Measurements from ENCODE around the gene METTL9.

METTL9 gene

DNA sequence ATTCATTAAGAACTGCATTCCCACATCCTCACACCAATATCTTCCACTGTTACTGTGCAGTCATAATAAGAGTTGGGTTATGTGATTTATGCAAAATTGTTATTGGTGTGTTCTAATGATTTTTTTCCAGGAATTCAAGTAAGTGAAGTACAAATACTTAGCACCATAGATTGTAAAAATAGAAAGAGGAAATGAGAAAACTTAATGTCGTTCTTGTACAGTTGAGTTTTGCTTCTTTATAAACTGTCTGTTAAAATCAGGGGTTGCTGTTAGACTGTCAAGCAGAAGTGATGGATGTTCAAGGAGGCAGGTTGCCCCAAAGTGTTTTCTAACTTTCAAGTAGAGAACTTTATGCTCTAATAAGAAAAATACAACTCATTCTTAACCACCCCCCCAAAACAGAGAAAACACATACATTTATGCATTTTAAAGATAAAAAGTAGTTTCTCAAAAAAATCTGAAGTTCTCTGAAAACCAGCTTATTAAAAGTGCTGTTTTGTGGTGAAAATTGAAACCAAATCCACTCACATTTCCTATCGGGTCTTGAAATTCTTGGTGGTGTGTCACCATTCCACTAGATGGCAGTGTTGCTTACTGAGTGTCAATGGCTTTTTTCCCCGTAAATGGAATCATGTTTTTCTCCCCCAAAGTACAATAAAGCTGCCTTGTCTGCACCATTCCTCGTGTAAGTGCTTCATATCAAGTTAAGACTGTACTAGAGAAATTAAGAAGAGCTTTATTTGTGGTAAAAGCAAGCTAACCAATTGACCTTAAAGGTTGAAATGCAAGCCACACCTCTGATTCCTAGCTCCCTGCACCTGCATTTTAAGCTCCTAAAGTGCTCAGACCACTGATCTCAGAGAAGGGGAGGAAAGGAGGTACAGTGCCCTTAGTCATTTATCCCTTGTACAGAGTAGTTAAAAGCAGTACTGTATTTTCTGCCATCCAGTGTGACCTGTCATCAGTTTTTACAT is 57.7 kb downstream of the METTL9 start:
- Histone ChIP-seq H2BK5ac (ENCODE audit: low read length) (no peak overlapping the region), H4K5ac (ENCODE audit: low read length) (no peak overlapping the region), H3K36me3 (ENCODE audit: control insufficient read depth, insufficient read depth, low read length) (no peaks in the 10 kb centered on the region), H3K79me1 (ENCODE audit: low read length) (no peaks in the 10 kb centered on the region), H3K27me3 (ENCODE audit: insufficient read depth, low read length, poor library complexity) (no peaks in the 10 kb centered on the region), H3K4ac (ENCODE audit: low read depth, low read length) (no peak overlapping the region), H4K8ac (ENCODE audit: low read depth, low read length) (no peak overlapping the region), H2AK5ac (ENCODE audit: low read length) (no peak overlapping the region), H3K23ac (ENCODE audit: low read length) (no peak overlapping the region), H3K79me2 (ENCODE audit: control insufficient read depth, insufficient read depth, low read length) (no peaks in the 10 kb centered on the region), H3K18ac (ENCODE audit: low read length) (no peak overlapping the region), H3K27ac (ENCODE audit: low read depth, low read length) (no peak overlapping the region), H3K4me2 (ENCODE audit: low read length) (no peak overlapping the region), H3K4me3 (ENCODE audit: low read length) (no peak overlapping the region), H3K56ac (ENCODE audit: low read length) (no peak overlapping the region), H2BK120ac (ENCODE audit: low read depth, low read length) (no peak overlapping the region), H2BK15ac (replicated peaks; ENCODE audit: low read depth) (no peak overlapping the region), H3K4me1 (ENCODE audit: control insufficient read depth, low read depth, low read length) (no peaks in the 10 kb centered on the region), H3K9ac (ENCODE audit: low read length) (no peak overlapping the region)
- WGBS (ENCODE audit: extremely low coverage, insufficient coverage, low lambda C conversion rate): no CpG with 5 or more reads among the region's 4 CpGs
- DNase-seq: peak; percentile 57

DNA sequence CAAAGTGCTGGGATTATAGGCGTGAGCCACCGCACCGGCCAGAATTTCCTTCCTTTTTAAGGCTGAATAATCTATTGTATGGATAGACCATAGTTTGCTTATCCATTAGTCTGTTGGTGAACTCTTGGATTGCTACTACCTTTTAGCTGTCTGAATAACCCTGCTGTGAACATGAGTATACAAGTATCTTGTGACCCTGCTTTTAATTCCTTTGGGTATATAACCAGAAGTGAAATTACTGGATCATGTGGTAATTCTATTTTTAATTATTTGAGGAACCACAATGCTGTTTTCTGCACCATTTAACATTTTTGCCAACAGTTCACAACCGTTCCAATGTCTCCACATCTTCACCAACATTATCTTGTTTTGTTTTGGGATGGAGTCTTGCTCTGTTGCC is 59.7 kb downstream of the METTL9 start:
- H3K36me3 ChIP-seq (ENCODE audit: control insufficient read depth, insufficient read depth, low read length): no peaks in the 10 kb centered on the region
- no peak for DNase-seq
- H3K9ac ChIP-seq (ENCODE audit: low read length): no peak overlapping the region
- H3K18ac ChIP-seq (ENCODE audit: low read length): no peak overlapping the region
- WGBS (ENCODE audit: extremely low coverage, insufficient coverage, low lambda C conversion rate): no CpG with 5 or more reads among the region's 4 CpGs
- H3K23ac ChIP-seq (ENCODE audit: low read length): no peak overlapping the region
- no peak overlapping the region for H2BK120ac ChIP-seq (ENCODE audit: low read depth, low read length)
- H3K79me2 ChIP-seq (ENCODE audit: control insufficient read depth, insufficient read depth, low read length): no peaks in the 10 kb centered on the region
- no peak overlapping the region for H3K4me2 ChIP-seq (ENCODE audit: low read length)
- H3K27me3 ChIP-seq (ENCODE audit: insufficient read depth, low read length, poor library complexity): no peaks in the 10 kb centered on the region
- H4K5ac ChIP-seq (ENCODE audit: low read length): no peak overlapping the region
- no peak overlapping the region for H4K8ac ChIP-seq (ENCODE audit: low read depth, low read length)
- no peak overlapping the region for H3K4ac ChIP-seq (ENCODE audit: low read depth, low read length)
- H2AK5ac ChIP-seq (ENCODE audit: low read length): no peak overlapping the region
- H3K4me3 ChIP-seq (ENCODE audit: low read length): no peak overlapping the region
- H3K4me1 ChIP-seq (ENCODE audit: control insufficient read depth, low read depth, low read length): no peaks in the 10 kb centered on the region
- H2BK15ac ChIP-seq (replicated peaks; ENCODE audit: low read depth): no peak overlapping the region
- no peaks in the 10 kb centered on the region for H3K79me1 ChIP-seq (ENCODE audit: low read length)
- H3K56ac ChIP-seq (ENCODE audit: low read length): no peak overlapping the region
- H3K27ac ChIP-seq (ENCODE audit: low read depth, low read length): no peak overlapping the region
- H2BK5ac ChIP-seq (ENCODE audit: low read length): no peak overlapping the region

DNA sequence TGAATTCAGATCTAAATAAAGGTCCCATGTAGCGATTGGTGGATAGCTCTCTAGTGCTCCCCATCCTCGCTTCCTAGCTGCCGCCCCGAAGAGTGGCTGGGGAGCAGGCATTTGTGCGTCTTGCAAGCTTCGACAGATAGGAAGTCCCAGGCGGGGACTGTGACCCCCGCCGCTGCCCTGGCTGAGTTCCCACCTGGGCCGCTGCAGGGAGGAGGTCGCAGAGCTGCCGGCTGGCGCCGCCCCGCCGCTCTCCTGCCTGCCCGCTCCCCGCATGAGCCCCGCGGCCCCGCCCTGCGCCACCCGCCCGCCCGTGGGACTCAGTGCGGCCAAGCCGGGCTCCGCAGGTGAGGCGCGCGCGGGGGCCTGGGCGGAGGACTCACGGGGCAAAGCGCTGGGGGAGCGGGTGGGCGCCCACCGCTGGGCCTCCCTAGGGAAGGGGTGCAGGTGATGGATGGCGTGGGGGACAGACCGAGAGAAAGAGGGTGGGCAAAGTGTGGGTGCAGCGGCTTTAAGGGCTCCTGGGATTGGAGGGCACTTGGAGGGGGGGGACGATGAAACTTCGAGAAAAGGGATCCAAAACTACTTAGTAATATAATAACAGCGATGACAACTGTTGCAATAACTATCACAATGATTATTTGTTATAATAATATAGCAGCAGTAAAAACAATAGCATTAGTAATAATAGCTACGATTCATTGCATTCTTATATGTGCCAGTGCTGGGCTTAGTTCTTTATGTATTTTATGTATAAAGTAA is 64.7 kb downstream of the METTL9 start, which contains the start of gene OTOA:
TSS of gene OTOA (plus strand) at position 80 of the 759 bp plus-strand sequence. CDS start 14,547 bp downstream, outside the sequence.
- H2BK5ac ChIP-seq (ENCODE audit: low read length): no peak within 1 kb of the TSS
- H2AK5ac ChIP-seq (ENCODE audit: low read length): no peak within 1 kb of the TSS
- H3K27me3 ChIP-seq (ENCODE audit: insufficient read depth, low read length, poor library complexity): no peaks in the 10 kb centered on the region
- no peak within 1 kb of the TSS for H3K18ac ChIP-seq (ENCODE audit: low read length)
- H3K4me3 ChIP-seq (ENCODE audit: low read length): no peak within 1 kb of the TSS
- H4K5ac ChIP-seq (ENCODE audit: low read length): no peak within 1 kb of the TSS
- peak within 1 kb of the TSS; percentile 86 for H4K8ac ChIP-seq (ENCODE audit: low read depth, low read length)
- H3K23ac ChIP-seq (ENCODE audit: low read length): no peak within 1 kb of the TSS
- H3K56ac ChIP-seq (ENCODE audit: low read length): peak within 1 kb of the TSS; percentile 25
- peak; percentile 32 for DNase-seq
- H2BK120ac ChIP-seq (ENCODE audit: low read depth, low read length): no peak within 1 kb of the TSS
- H3K4ac ChIP-seq (ENCODE audit: low read depth, low read length): no peak within 1 kb of the TSS
- H3K4me2 ChIP-seq (ENCODE audit: low read length): peak within 1 kb of the TSS; percentile 52
- H3K9ac ChIP-seq (ENCODE audit: low read length): no peak within 1 kb of the TSS
- no peaks in the 10 kb centered on the region for H3K36me3 ChIP-seq (ENCODE audit: control insufficient read depth, insufficient read depth, low read length)
- H3K79me1 ChIP-seq (ENCODE audit: low read length): no peaks in the 10 kb centered on the region
- no peaks in the 10 kb centered on the region for H3K79me2 ChIP-seq (ENCODE audit: control insufficient read depth, insufficient read depth, low read length)
- WGBS (ENCODE audit: extremely low coverage, insufficient coverage, low lambda C conversion rate): no CpG with 5 or more reads among the region's 45 CpGs
- no peaks in the 10 kb centered on the region for H3K4me1 ChIP-seq (ENCODE audit: control insufficient read depth, low read depth, low read length)
- H3K27ac ChIP-seq (ENCODE audit: low read depth, low read length): no peak within 1 kb of the TSS
- no peak within 1 kb of the TSS for H2BK15ac ChIP-seq (replicated peaks; ENCODE audit: low read depth)

DNA sequence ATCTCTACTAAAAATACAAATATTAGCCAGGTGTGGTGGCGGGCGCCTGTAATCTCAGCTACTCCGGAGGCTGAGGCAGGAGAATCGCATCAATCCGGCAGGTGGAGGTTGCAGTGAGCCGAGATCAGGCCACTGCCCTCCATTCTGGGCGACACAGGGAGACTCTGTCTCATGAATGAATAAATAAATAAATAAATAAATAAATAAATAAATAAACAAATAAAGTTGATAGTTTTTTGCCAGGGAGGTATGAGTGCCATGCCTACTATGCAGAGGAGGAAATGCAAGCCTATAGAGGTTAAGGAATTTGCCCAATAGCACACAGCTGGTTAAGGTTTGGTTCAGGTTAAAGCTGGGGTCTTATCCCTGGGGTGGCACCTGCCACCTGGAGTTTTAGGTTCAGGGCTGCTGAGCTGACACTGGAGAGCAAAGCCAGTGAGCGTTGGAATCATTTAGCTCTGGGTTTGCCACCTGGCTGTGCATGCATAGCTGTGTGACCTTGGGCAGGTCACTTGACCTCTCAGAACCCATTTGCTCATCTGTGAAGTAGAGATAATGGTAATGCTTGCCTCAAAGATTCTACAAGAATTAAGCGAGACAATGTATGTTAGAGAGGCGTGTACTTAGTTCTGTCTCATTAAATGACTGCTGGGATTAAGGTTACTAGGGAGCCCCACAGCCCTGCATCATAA is 65.6 kb downstream of the METTL9 start:
- Histone ChIP-seq H3K27me3 (ENCODE audit: insufficient read depth, low read length, poor library complexity) (no peaks in the 10 kb centered on the region), H3K79me1 (ENCODE audit: low read length) (no peaks in the 10 kb centered on the region), H3K56ac (ENCODE audit: low read length) (no peak overlapping the region), H2BK15ac (replicated peaks; ENCODE audit: low read depth) (no peak overlapping the region), H3K4me3 (ENCODE audit: low read length) (no peak overlapping the region), H3K4me2 (ENCODE audit: low read length) (no peak overlapping the region), H4K5ac (ENCODE audit: low read length) (no peak overlapping the region), H2AK5ac (ENCODE audit: low read length) (no peak overlapping the region), H4K8ac (ENCODE audit: low read depth, low read length) (no peak overlapping the region), H3K4me1 (ENCODE audit: control insufficient read depth, low read depth, low read length) (no peaks in the 10 kb centered on the region), H3K27ac (ENCODE audit: low read depth, low read length) (no peak overlapping the region), H3K23ac (ENCODE audit: low read length) (no peak overlapping the region), H2BK5ac (ENCODE audit: low read length) (no peak overlapping the region), H3K9ac (ENCODE audit: low read length) (no peak overlapping the region), H2BK120ac (ENCODE audit: low read depth, low read length) (no peak overlapping the region), H3K4ac (ENCODE audit: low read depth, low read length) (no peak overlapping the region), H3K18ac (ENCODE audit: low read length) (no peak overlapping the region), H3K36me3 (ENCODE audit: control insufficient read depth, insufficient read depth, low read length) (no peaks in the 10 kb centered on the region), H3K79me2 (ENCODE audit: control insufficient read depth, insufficient read depth, low read length) (no peaks in the 10 kb centered on the region)
- WGBS (ENCODE audit: extremely low coverage, insufficient coverage, low lambda C conversion rate): no CpG with 5 or more reads among the region's 10 CpGs
- DNase-seq: no peak

DNA sequence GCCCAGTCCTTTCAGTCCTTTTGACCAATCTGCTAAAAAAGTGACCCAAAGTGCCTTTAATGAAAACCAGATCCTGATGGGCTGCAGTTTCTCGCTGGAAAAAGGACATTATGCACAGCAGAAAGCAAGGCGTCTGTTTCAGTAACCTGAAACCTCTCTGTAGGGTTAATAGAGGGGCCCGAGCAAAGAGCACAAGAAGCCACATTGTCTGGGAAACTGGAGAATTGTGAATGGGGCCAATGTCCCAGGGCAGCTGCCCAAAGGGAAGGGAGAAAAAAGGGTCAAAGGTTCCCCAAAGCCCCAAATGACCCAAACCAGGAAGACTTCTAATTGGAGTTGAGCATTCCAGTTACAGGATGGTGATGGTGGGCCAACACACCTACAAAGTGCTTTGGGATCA is 67.4 kb downstream of the METTL9 start:
- H3K4me3 ChIP-seq (ENCODE audit: low read length): no peak overlapping the region
- no peak overlapping the region for H4K8ac ChIP-seq (ENCODE audit: low read depth, low read length)
- no peak overlapping the region for H3K4ac ChIP-seq (ENCODE audit: low read depth, low read length)
- H2AK5ac ChIP-seq (ENCODE audit: low read length): no peak overlapping the region
- no peak for DNase-seq
- H3K56ac ChIP-seq (ENCODE audit: low read length): no peak overlapping the region
- H3K9ac ChIP-seq (ENCODE audit: low read length): no peak overlapping the region
- H3K4me2 ChIP-seq (ENCODE audit: low read length): no peak overlapping the region
- H3K79me1 ChIP-seq (ENCODE audit: low read length): no peaks in the 10 kb centered on the region
- no peak overlapping the region for H3K23ac ChIP-seq (ENCODE audit: low read length)
- no peaks in the 10 kb centered on the region for H3K79me2 ChIP-seq (ENCODE audit: control insufficient read depth, insufficient read depth, low read length)
- WGBS (ENCODE audit: extremely low coverage, insufficient coverage, low lambda C conversion rate): no CpG with 5 or more reads among the region's 3 CpGs
- no peaks in the 10 kb centered on the region for H3K4me1 ChIP-seq (ENCODE audit: control insufficient read depth, low read depth, low read length)
- no peak overlapping the region for H2BK5ac ChIP-seq (ENCODE audit: low read length)
- no peak overlapping the region for H3K18ac ChIP-seq (ENCODE audit: low read length)
- no peak overlapping the region for H2BK120ac ChIP-seq (ENCODE audit: low read depth, low read length)
- H4K5ac ChIP-seq (ENCODE audit: low read length): no peak overlapping the region
- no peaks in the 10 kb centered on the region for H3K27me3 ChIP-seq (ENCODE audit: insufficient read depth, low read length, poor library complexity)
- H3K27ac ChIP-seq (ENCODE audit: low read depth, low read length): no peak overlapping the region
- H3K36me3 ChIP-seq (ENCODE audit: control insufficient read depth, insufficient read depth, low read length): no peaks in the 10 kb centered on the region
- no peak overlapping the region for H2BK15ac ChIP-seq (replicated peaks; ENCODE audit: low read depth)

All from mesendoderm (in vitro differentiated cells).